ENCODE measurements around the gene SP110.
"Not testable (repeated sequence)": the region's sequence is repeated elsewhere in the genome, so short reads cannot be mapped to it uniquely, and the experiment has no call there.

Gene SP110

GRCh38 chr2:230120376-230120775 lies 99.4 kb downstream of the SP110 start:
- not testable (repeated sequence) for DNase-seq

- DNase-seq, result not testable (repeated sequence)
Measured at GRCh38 chr2:230119827-230120226, 100.0 kb downstream of the SP110 start.
